NCI-H2227 treated with DMSO at 0.1 percent for 48 hours (cell line): Measurements from ENCODE around the gene RRAGC.
"Not testable (repeated sequence)": the region's sequence is repeated elsewhere in the genome, so short reads cannot be mapped to it uniquely, and the experiment has no call there.

Experiments used
- DNase-seq: peaks from one replicate; lab custom pipeline; 2025; lab: John Stamatoyannopoulos, UW

RRAGC gene

DNA sequence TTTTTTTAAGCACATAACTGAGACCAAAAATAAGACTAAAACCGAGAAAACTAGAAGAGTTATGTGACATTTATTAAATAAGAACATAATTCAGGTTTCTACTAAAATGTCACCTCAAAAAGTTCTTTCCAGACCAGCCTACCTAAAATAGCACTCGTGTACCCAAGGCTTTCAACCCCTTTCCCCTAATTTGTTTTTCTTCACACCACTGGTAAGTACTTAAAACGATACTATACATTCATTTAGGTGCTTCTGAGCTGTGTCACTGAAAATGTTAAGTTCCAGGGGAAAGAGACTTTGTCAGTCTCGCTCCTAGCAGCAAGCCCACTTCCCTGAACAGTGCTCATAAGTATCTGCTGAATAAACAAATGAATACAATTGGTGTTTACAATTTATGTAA lies 6.8 kb downstream of the RRAGC start:
- DNase-seq = no peak

DNA sequence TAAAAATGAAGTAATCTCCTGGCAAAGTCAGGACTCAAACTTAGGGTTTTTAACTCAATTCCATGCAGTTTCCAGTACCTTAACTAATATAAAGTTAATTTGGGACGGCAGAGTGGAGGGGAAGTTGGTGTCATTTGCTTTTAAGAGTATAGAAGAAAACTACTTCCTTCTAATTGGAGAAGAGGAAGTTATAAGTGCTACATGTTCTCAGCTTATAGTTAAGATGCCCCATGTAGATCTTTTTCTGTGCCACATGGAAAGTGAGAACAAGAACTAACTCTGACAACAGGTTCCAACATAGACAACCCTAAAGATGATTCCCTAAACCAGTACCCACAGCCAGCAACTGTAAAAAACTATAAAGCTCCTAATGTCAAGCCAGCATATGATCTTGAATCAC lies 11.5 kb downstream of the RRAGC start:
- DNase-seq = no peak

DNA sequence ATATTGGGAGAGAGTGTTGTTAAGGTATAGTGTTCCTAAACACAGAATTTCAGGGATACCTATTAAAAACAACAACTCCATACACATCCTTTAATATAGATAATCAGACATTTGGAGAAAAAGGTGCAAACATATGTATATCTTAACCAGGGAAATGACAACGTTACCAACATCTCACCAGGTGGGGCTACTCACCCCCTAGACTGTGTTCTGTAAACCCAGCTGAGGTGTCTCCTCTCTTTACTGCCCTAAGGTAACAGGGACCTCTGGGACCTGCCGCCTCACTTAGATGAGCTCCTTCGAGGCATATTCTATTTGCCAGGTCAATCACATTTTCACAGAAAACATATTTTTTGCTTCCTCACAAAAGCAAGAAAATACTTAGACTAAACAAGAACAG lies 13.4 kb downstream of the RRAGC start:
- DNase-seq = no peak

DNA sequence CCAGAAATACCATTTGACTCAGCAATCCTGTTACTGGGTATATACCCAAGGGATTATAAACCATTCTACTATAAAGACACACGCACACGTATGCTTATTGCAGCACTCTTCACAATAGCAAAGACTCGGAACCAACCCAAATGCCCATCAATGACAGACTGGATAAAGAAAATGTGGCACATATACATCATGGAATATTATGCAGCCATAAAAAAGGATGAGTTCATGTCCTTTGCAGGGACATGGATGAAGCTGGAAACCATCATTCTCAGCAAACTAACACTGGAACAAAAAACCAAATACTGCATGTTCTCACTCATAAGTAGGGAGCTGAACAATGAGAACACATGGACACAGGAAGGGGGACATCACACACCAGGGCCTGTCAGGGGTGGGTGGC lies 14.5 kb downstream of the RRAGC start:
- DNase-seq = not testable (repeated sequence)

DNA sequence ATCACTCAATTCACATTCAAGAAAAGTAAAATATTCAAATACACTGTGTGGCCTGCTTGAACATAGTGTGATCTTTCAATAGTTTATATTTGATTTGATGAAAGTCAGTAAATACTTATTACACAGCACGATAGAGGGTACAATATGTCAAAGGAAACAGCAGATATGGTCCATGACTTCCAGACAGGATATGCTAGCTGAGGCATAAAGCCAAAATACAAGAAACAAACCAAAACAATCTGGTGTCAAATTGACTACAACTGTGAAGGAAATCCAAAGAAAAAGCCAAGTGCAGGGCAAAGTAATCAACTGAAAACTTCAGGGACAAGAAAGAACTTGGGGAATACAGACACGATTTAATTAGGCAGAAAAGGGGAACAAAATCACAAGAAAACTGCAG lies 19.3 kb downstream of the RRAGC start:
- DNase-seq = no peak

DNA sequence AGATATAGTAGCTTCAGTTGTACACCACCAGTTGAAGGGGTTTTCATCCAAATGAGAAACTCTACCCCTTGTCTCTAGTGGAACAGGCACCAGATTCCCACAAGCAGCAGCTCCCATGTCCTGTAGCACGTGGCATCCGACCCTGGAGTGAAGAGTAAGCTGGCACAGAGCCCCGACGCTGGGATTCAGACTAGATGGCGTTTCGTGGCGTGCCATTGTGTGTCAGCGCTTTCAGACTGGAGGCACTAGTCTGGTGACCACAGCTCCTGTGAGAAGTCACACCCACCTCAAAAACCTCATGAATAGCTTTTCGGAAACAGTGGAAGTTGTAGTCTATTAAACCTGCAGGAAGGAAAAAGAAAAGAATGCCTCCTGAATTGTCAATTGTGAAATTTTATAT lies 20.2 kb downstream of the RRAGC start:
- no peak for DNase-seq

DNA sequence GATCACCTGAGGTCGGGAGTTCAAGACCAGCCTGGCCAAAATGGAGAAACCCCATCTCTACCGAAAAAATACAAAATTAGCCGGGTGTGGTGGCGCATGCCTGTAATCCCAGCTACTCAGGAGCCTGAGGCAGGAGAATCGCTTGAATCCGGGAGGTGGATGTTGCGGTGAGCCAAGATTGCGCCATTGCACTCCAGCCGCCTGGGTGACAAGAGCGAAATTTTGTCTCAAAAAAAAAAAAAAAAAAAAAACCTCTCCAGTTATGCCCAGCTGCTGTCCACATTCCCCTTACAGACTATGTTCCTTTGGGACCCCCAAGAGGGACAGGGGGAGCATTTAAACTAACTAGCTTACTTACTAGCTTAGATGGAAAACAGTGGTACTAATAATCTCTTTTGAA lies 23.3 kb downstream of the RRAGC start:
- not testable (repeated sequence) for DNase-seq

DNA sequence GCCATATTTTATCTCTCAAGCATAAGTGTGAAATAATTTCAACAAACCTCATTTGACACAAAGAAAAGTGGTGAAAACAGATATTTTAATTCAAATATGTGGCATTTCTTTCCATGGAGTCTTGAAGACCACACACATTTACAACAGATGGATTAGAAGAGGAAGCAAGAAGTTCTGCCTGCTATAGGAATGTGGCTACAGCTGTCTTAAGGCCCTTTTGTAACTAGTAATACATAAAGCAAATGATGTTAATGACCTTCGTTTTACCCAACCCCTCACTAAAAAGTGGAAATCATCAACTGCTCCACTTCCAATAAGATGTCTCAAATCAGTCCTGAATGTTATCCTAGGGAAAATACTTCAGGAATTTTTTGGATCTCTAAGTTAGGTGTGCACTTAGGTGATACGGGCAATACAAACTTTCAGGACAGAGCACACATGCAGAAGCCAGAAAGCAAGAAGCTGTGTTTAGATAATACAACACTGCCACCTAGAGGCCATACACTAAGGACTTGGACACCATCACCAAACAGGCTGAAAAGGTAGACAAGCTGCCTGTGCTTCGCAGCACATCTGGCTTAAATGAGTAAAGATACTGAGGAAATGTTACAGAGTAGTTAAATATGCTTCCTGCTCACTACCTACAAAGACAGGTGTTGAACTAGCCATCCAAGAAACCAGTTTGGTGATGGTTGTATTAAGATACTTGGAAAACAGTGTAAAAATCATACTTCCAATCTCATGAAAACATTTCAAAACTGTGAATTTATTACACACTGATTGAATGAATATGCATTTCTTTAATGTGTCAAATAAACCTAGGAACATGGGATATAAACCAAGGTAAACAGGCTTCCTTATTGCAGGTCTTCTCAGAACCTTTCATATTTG lies 24.4 kb downstream of the RRAGC start:
- peak; percentile 90 for DNase-seq

DNA sequence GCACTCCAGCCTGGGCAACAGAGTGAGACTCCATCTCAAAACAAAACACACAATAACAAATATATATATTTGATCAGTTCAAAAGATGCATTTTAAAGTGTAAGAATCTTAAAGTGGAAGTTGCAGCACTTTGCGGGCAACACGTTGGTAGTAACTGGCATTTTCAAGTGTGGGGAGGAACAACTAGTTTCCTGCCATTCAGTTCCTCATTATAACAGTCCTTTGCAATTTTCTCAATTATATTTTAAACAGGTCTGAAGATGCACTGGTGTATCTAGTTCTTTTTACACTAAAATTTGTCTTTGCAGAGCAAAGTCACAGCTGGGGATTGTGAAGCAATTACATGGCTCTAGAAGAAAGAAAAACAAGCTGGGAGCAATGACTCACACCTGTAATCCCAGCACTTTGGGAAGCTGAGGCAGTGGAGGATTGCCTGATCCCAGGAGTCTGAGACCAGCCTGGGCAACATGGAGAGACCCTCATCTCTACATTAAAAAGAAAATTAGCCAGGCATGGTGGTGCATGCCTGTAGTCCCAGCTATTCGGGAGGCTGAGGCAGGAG lies 25.3 kb downstream of the RRAGC start:
- no peak for DNase-seq

DNA sequence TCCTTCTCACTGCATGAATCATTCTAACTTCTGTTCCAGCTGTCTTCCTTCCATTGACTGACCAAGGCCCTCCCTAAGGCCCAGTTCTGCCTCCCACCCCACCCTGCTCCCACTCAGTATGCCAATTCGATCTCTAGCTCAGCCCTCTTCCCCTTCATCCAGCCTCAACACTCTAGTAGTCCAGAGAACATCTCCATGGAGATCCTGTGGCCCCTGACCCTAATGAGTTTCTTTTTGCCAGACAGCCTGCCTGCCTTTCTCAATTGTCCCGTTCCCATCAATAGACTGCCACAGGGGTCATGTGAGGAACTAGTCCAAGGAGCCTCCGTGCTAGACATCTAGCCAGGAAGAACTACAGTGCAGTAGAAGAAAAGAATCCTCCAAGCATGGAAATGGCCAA lies 26.4 kb downstream of the RRAGC start:
- no peak for DNase-seq

DNA sequence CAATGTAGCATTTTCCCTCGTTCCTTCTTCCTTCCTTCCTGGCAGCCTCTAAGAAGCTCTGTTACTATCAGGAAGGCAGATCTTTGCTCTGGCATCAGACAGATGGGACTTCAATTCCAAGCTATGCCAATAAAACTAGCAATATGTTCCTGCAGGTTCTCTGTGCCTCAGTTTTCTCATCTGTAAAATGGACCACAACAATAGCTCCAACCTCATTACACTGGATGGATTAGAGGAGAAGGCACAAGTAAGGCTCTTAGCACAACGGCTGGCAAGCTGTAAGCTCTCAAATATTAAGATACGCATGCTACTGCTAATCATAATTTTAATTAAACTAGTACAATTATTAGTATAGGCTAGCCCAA lies 27.2 kb downstream of the RRAGC start:
- DNase-seq = no peak

DNA sequence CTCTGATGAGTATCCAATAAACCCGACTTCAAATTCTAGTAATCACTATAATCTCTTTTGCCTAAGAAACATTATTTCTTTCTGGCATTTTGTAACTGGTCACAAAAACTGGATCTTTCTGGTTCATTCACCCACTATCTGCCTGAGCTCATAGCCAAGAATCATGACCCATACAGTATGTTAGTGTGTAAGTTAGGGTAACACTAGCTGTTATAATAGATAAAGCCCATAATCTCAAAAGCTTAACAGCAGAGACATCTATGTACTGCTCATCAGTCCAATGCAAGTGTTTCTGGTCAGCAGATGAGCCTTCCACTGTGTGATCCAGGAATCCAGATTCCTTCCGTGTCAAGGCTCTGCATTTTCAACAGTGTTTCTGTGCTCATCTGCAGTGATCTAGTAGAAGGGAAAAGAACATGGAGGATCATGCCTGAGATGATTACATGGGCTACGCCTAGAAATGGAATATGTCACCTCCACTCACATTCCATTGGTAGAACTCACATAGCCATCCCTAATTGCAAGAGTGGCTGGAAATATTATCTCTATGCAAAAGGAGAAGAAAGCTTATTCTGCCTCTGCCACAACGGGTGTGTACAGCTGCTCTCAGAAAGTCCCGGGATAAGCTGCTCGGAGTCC lies 27.7 kb downstream of the RRAGC start:
- no peak for DNase-seq

DNA sequence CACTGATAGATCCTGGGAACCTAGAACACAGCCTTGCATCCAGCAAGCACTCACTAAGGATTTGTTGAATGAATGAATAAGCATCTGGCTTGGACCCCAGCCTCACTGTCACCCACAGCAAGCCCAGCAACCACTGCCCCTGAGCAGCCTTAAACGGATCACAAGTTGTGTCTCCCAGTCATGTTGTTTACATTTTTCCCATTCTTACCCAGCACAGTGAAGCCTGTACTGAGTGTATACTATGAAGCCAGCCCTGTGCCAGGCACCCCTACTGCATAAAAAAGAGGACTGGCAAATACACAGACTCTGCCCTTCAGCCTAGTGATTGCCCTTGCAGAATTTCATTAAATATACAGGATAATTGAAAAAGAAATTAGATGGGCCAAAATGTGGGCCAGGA lies 30.2 kb downstream of the RRAGC start:
- no peak for DNase-seq

DNA sequence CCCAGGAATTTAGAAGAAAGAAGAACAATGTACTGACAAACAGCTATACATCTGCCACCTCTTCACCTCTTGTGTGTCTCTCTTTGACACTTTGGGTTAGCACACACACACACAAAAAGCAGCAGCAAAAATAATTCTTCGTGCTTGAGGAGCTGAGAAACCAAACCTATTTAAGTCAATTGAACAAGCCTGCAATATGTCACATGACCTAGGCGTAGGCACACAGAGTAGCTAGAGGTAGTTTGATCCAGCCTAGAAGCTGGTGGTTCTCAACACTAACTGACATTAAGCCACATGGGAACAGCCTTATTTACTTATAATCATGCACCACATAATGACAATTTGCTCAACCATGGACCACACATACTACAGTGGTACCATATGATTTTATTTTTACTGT lies 32.3 kb downstream of the RRAGC start:
- peak; percentile 18 for DNase-seq

DNA sequence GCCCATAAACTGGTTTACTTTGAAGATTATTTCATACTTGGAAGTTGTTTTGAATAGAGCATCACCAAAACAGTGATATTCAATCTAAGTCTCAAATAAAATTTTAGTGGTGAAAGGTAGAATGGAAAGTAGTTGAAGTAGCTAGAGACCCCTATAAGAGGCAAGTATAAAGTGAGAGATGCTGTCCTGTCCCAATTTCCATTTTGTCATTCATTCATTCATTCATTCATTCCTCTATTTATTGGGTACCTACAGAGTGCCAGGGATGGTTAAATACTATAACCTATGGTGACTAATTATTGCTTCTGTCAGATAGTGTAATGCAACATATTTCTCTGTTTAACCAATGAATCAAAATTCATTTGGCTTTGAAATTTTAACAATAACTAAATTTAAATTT lies 32.7 kb downstream of the RRAGC start:
- DNase-seq = no peak

DNA sequence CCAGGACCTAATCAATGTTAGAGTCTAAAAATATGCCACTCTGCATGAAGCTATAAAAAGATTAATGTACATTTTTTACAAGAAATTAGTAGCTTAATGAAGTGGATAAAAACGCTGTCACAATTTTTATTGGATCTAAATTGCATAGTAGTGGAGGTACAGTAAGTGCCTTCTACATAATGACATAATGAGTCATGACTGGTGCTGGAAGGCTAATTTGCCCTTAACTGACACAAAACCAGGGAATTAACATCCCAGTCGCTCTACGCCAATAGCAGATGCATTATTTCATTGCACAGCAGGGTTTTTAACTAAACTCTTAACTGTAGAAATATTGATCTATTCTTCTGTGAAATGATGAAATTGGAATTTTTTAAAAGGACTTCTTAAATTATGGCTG lies 33.3 kb downstream of the RRAGC start:
- DNase-seq = no peak

DNA sequence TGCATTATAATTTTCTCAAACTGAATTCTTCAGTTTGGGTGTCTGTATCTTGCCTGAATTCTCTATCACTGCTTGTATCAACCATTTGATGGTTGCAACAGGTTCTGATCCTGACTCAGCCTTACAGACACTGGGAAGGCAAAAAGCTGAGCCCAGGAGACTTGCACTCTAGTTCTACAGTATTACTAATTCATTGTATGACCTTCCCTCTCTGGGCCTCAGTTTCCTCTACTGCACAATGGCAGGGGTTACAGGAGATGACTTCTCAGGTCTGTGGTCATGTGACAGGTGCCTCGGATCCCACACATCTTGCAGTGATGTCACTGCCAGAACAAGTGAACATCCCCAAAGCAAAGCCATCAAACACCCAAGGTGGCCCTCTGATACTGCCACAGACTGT lies 38.7 kb downstream of the RRAGC start:
- DNase-seq = no peak

DNA sequence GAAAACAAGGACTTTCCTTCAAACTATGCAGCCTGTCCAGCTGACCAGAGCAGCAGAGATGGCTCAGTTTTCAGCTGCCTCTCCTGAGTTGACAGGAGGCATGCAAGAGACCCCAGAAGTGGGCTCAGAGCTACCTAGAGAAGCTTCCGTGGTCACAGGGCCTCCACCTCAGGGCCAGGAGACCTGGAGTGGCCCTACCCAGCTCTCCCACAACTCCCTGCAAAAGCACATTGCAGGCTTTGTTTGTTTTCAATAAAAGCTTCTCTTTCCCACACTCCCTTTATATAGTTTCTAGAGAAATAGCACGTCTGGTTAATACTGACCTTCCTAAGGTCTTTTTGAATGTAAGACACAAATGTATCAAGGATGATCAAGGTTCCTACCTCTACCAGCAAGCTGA lies 40.1 kb downstream of the RRAGC start:
- no peak for DNase-seq

DNA sequence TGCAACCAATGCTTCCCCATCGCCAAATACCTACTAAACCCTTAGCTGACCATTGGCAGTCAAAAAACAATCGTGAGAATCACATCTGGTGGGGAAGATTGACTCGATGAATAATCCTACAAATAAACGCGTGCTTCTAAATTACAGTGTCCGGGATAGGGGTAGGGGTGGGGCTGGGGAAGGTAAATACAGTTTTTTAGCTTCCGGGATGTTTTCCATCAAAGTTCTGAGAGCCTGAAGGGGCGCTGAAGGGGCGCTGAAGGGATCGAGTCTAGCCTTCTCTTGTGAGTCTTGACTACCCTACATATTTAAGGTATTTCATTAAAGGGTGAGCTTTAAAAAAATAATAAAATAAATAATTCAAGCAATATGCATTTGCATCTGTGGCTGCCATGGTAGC lies 40.5 kb downstream of the RRAGC start:
- DNase-seq = no peak

DNA sequence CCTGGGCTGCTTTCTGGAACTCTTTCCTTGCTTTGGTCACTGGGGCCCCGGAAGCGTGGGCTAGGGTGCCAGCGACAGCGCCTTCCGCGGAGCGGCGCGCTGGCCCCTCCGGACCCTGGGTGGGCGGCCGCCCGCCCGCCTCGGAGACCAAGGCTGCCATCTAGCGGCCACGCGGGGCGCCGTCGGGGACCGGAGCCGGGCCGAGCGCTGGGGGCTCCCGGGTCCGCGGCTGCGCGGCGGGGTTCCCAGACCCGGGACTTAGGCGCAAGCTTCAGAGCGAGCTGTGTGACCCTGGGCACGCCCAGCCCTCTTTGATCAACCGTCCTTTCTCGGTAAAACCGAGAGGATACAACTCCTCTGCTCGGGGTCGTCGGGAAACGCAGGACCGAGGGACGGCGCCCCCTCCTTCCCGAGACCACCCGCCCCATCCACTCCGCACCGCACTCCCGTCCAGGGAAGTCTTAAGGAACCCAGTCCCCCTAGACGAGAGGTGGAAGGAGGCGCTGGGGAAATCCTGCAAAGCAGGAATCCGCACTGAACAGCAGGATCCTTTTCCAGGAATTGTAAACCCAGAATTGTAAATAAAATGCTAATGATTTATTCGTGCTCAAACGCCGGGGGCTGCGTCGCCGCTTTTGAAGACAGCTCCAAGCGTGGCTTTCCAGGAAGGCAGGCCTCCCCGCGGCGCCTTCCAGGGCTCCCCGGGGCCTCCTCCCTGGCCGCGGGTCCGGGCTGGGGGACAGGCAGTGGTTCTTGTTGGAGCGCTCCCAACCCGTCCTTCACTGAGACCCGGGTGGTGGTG lies 41.2 kb downstream of the RRAGC start:
- no peak for DNase-seq

DNA sequence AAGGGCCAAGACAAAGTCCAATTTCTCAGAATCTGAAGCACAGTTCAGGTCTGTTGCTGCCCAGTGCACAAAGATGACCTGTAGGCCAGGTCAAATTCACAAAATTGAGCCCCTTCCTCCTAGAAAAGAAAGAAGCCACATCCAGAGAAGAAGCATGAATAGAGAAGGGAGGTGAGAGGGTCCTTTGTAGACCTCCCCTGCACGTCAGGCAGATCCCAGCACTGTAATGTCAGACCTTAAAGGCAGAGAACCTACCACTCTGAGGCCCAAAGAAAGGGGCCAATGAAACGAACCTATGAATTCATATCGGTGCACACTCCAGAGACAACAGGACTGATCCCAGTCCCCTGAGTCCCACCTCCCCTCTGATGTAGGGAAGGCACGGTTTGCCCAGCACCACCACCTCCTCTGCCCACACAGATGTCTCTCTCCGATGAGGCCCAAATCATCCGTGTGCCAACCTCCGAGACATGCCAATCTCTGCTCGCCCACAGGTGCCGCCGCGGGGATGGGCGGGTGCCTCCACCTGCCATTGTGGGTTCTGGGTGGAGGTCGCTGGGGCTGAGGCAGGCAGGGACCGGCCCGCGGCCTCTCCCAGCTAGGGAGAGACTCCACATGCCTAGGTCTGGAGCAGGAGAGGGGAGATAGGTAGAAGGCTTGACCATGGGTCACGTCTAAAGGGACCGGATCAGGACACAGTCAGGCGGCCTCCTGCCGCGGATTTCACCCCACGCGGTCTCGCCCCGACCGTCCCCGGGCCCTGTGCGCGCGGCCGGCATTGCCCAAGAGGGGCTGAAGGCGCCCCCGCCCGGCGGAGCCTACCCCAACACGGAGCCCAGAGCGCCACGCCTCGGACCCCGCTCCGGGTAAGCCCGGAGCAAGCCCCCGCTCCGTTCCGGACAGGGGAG lies 42.1 kb downstream of the RRAGC start:
- DNase-seq = no peak
